H1 (cell line): ENCODE data around the gene ATP6V1B1. TPM values are rescaled to one million over a fixed set of nuclear protein-coding genes. Genes with fewer than 3 reads are reported as not detected.

ENCODE experiments used
- HDAC2 ChIP-seq, 2 experiments: fragments of 300-600 bp in 1 of 2; sonication (generic) in 1 of 2; IDR thresholded peaks; 2 replicates each; pipeline ENCODE4 v1.6.1; 2011 to 2012; ENCODE audit warnings: low read depth in 2 of 2, low read length in 2 of 2, mild to moderate bottlenecking in 2 of 2, moderate library complexity in 2 of 2, borderline replicate concordance in 1 of 2, inconsistent platforms in 1 of 2
- KDM1A ChIP-seq: fragments of 200-600, 300-600 bp; sonication (generic); IDR thresholded peaks from 2 replicates; pipeline ENCODE4 v1.7.1; 2016; ENCODE audit warnings: mild to moderate bottlenecking, low read length, borderline replicate concordance
- POU5F1 ChIP-seq: IDR thresholded peaks from 2 replicates; pipeline ENCODE4 v1.6.1; 2011; ENCODE audit warnings: low read depth, mild to moderate bottlenecking, low read length, moderate library complexity
- RNF2 ChIP-seq: fragments of 200-900, 300-1000 bp; sonication (generic); IDR thresholded peaks from 2 replicates; pipeline ENCODE4 v1.7.1; 2016; ENCODE audit warnings: borderline replicate concordance, low read depth, mild to moderate bottlenecking, antibody characterized with exemption, low read length; ENCODE audit not compliant: poor library complexity, severe bottlenecking; ENCODE audit errors: missing control alignments
- TAF7 ChIP-seq: optimal IDR thresholded peaks from 2 replicates; pipeline ENCODE3; 2011; ENCODE audit warnings: low read depth, mild to moderate bottlenecking, inconsistent platforms, low read length, moderate library complexity, borderline replicate concordance
- polyA plus RNA-seq, 7 experiments: library from polyadenylated mRNA; depleted of rRNA in 3 of 7; stranded (reverse) in 5 of 7; unstranded in 2 of 7; fragments of >200 nt in 5 of 7; fragments of 200-250 nt in 2 of 7; gene quantifications; 1 replicate in 5 of 7; 2 replicates in 1 of 7; 4 replicates in 1 of 7; pipeline versions ENCODE4 v1.2.1 to v1.2.3, GENCODE V29; 2011 to 2013; ENCODE audit warnings: missing spikeins in 2 of 7, mixed read lengths in 2 of 7
- total RNA-seq: library from RNA; stranded (reverse); fragmentation: NEBNext Ultra II Directional; extraction: Animal tissue kit (Norgen Biotek cat#: 25700); gene quantifications from 2 replicates; pipeline ENCODE4 v1.2.1, GENCODE V29; 2021

Gene ATP6V1B1
- total and polyA plus RNA-seq, 2 of the 8 experiments (the other 6 are each of a cell fraction or from before 2014, with no cell fraction given) = not detected

GRCh38 chr2:70954886-70955285 is 19.2 kb downstream of the ATP6V1B1 start (continued):
- TF ChIP-seq RNF2 (no peak), TAF7 (no peak), POU5F1 (no peak), KDM1A (no peak), HDAC2 (IDR thresholded peaks at IDR 0.05; ENCODE audit: borderline replicate concordance in 1 of 2, low read depth in 2 of 2, low read length in 2 of 2) (no peak)
